Thyroid gland (tissue), 4 donors: Measurements from ENCODE around the gene MRPL2.

ENCODE experiments used
- POLR2A ChIP-seq, 2 donors: fragments of 450-650 bp; IDR thresholded peaks; one replicate each; pipeline ENCODE4 v1.6.1; 2017; ENCODE audit warnings: antibody characterized with exemption in 2 of 2, mild to moderate bottlenecking in 2 of 2, moderate library complexity in 1 of 2
- TF ChIP-seq, protein P1 (sequence below), 6 experiments: fragments of 200-600 bp in 3 of 6; fragments of 450-650 bp in 3 of 6; sonication (generic) in 3 of 6; IDR thresholded peaks; one replicate each; pipeline ENCODE4 v1.5.1; 2016 to 2019; ENCODE audit warnings: antibody characterized with exemption in 6 of 6, mild to moderate bottlenecking in 2 of 6, inconsistent platforms in 1 of 6, moderate library complexity in 1 of 6

DNA sequence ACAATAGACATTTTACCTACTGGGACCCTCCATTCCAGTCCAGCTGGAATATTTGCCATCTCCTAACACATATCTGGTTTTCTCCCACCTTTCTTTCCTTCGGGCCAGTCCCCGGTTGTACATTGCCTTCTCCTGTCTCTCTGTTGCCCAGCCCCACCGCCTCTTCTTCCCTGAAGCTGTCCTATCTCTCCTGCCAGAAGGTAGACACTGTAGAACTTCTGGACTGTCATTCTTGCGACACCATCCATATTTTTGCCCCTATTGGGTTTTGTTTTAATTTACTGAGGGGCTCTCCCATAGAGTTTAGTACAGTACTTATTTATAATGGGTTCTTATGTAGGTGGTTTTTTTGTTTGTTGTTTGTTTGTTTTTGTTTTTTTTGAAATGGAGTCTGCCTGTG lies 21.8 kb upstream of the MRPL2 start:
- TF ChIP-seq, protein P1, sequence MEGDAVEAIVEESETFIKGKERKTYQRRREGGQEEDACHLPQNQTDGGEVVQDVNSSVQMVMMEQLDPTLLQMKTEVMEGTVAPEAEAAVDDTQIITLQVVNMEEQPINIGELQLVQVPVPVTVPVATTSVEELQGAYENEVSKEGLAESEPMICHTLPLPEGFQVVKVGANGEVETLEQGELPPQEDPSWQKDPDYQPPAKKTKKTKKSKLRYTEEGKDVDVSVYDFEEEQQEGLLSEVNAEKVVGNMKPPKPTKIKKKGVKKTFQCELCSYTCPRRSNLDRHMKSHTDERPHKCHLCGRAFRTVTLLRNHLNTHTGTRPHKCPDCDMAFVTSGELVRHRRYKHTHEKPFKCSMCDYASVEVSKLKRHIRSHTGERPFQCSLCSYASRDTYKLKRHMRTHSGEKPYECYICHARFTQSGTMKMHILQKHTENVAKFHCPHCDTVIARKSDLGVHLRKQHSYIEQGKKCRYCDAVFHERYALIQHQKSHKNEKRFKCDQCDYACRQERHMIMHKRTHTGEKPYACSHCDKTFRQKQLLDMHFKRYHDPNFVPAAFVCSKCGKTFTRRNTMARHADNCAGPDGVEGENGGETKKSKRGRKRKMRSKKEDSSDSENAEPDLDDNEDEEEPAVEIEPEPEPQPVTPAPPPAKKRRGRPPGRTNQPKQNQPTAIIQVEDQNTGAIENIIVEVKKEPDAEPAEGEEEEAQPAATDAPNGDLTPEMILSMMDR (IDR thresholded peaks at IDR 0.05), result no peak
- no peak for TF ChIP-seq POLR2A (IDR thresholded peaks at IDR 0.05)
